ENCODE data around the gene LDLRAD4. TPM values are rescaled to one million over a fixed set of nuclear protein-coding genes. Genes with fewer than 3 reads are reported as not detected.

The LDLRAD4 gene
- total and polyA plus RNA-seq, 2 donors (not counting 1 experiment from before 2014, with no cell fraction given) = 13.9 to 35.7 TPM

- WGBS (ENCODE audit: insufficient coverage) = 97% methylated on average over 16 of the region's 19 CpGs
- intact Hi-C loops (cut with micrococcal nuclease) = no loop called here
- no peak overlapping the region for H2AFZ ChIP-seq (ENCODE audit: insufficient read depth, low read depth, low read length, poor library complexity, severe bottlenecking)
- H3K27me3 ChIP-seq (replicated peaks in 1 of 4; ENCODE audit: control extremely low read depth in 1 of 4, control insufficient read depth in 3 of 4, insufficient read depth in 4 of 4, low read length in 3 of 4) = peaks cover 0 to 10% (median 2%) of the 10 kb centered on the region in 4 experiments
- no peak overlapping the region for H3K4me3 ChIP-seq (ENCODE audit: control extremely low read depth in 1 of 5, extremely low read depth in 1 of 5, insufficient read depth in 1 of 5, low read depth in 2 of 5, low read length in 4 of 5)
- Mint-ChIP-seq H3K27me3 (peaks cover 15% of the 10 kb centered on the region), H3K9me3 (ENCODE audit: insufficient read depth) (no peaks in the 10 kb centered on the region), H3K4me1 (peaks cover 5% of the 10 kb centered on the region), H3K4me3 (no peak overlapping the region), H3K27ac (no peak overlapping the region)
- H3K4me1 ChIP-seq (ENCODE audit: control insufficient read depth in 2 of 2, insufficient read depth in 2 of 2, low read length in 2 of 2) = peaks cover 4 to 11% of the 10 kb centered on the region in 2 donors
- no peak for ATAC-seq (ENCODE audit: low read depth)
- no peak overlapping the region for H3K27ac ChIP-seq (ENCODE audit: low read length in 2 of 2)
- POLR2A ChIA-PET = no interaction called here
- no peaks in the 10 kb centered on the region for H3K79me2 ChIP-seq (ENCODE audit: control insufficient read depth, insufficient read depth, low read length)
- no peak overlapping the region for H3K4me2 ChIP-seq (replicated peaks; ENCODE audit: low read depth, low read length, poor library complexity, severe bottlenecking)
- H3K9me3 ChIP-seq (ENCODE audit: control extremely low read depth in 1 of 3, control insufficient read depth in 2 of 3, insufficient read depth in 1 of 3, low read length in 2 of 3) = peaks cover 0 to 5% (median 0%) of the 10 kb centered on the region in 3 donors
- no peak for DNase-seq
- H4K20me1 ChIP-seq (ENCODE audit: control insufficient read depth, insufficient read depth, low read length, poor library complexity, severe bottlenecking) = no peaks in the 10 kb centered on the region
- H3K36me3 ChIP-seq (replicated peaks in 1 of 2; ENCODE audit: control extremely low read depth in 1 of 2, control insufficient read depth in 1 of 2, extremely low read depth in 1 of 2, insufficient read depth in 2 of 2, low read length in 1 of 2) = no peaks in the 10 kb centered on the region
- CTCF ChIA-PET = interaction anchor here (0.6 kb wide), 1 partner anchor 23 kb away, joined by 5 read pairs; no protein-coding TSS in a partner anchor
- no peak for TF ChIP-seq EZH2 (IDR thresholded peaks at IDR 0.05; ENCODE audit: borderline replicate concordance, insufficient read depth, low read depth, low read length, poor library complexity, severe bottlenecking)
- no peak for TF ChIP-seq CTCF (IDR thresholded peaks at IDR 0.05)
- H3K9ac ChIP-seq (ENCODE audit: low read length) = no peak overlapping the region
These were observed 45.8 kb downstream of the LDLRAD4 start for GRCh38 chr18:13264091-13265007.
